Suprapubic skin (tissue), 4 donors: ENCODE data around the gene GPC5.

ENCODE experiments used
- CTCF ChIP-seq, 2 donors: fragments of 200-600 bp in 1 of 2; fragments of 450-650 bp in 1 of 2; sonication (generic) in 1 of 2; IDR thresholded peaks; one replicate each; pipeline ENCODE4 v1.5.1; 2016 to 2019; ENCODE audit warnings: antibody characterized with exemption in 2 of 2, mild to moderate bottlenecking in 1 of 2, moderate library complexity in 1 of 2
- EP300 ChIP-seq: sonication (generic); formaldehyde crosslinking; IDR thresholded peaks from one replicate; pipeline ENCODE4 v1.6.1; 2017; ENCODE audit warnings: antibody characterized with exemption
- POLR2A ChIP-seq, 2 donors: fragments of 450-650 bp; IDR thresholded peaks; one replicate each; pipeline ENCODE4 v1.6.1; 2017; ENCODE audit warnings: antibody characterized with exemption in 2 of 2, mild to moderate bottlenecking in 2 of 2, moderate library complexity in 2 of 2
- POLR2AphosphoS5 ChIP-seq, 3 donors: sonication (generic); formaldehyde crosslinking; IDR thresholded peaks; one replicate each; pipeline ENCODE4 v1.6.1; 2017; ENCODE audit warnings: antibody characterized with exemption in 3 of 3

DNA sequence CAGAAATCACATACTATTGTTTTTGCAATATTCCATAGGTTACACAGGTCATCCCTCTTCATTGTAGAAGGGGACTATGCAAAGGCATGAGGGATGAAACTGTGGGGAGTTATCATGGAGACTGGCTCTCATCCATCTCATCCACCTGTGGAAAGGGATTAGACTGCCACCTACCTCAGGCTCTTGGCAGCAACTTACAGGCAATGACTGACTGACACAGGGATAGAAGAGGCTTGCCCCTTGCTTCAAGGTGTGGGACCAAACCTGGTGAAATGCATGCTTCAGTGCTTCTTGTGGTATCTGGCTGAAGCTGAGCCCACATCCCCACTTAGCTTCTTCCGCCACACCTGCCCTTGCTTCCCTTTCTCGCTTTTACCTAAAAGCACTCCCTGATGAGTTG, 341.3 kb downstream of the GPC5 start:
- TF ChIP-seq POLR2A (IDR thresholded peaks at IDR 0.05): no peak
- TF ChIP-seq CTCF (IDR thresholded peaks at IDR 0.05): no peak
- TF ChIP-seq POLR2AphosphoS5 (IDR thresholded peaks at IDR 0.05): no peak
- TF ChIP-seq EP300: no peak
